Activated T-cell treated with anti-CD3 and anti-CD28 coated beads, Interleukin-2, amount 50 U/mL, for 4 hours (primary cell): ENCODE measurements around the gene SYNE1. TPM values are rescaled to one million over a fixed set of nuclear protein-coding genes. Genes with fewer than 3 reads are reported as not detected.

Experiments
- ATAC-seq, 2 donors: fragments of 200-7000 bp; cut with Tn5 transposase; one replicate each; pipeline ENCODE4 v1.10.0; 2021
- DNase-seq: peaks from one replicate; pipeline ENCODE4 v3.0.0-alpha.2; 2020
- H3K27me3 Mint-ChIP-seq: one replicate; pipeline ENCODE4 v1.8.0; 2021; ENCODE audit warnings: low read depth, mixed read lengths
- H3K36me3 Mint-ChIP-seq: one replicate; pipeline ENCODE4 v1.8.0; 2022; ENCODE audit warnings: mixed read lengths; ENCODE audit not compliant: insufficient read depth
- H3K4me1 Mint-ChIP-seq: one replicate; pipeline ENCODE4 v1.8.0; 2021; ENCODE audit warnings: low read depth, mixed read lengths
- H3K4me3 Mint-ChIP-seq: one replicate; pipeline ENCODE4 v1.8.0; 2021; ENCODE audit warnings: mild to moderate bottlenecking, moderate library complexity, mixed read lengths
- H3K9me3 Mint-ChIP-seq: one replicate; pipeline ENCODE4 v1.8.0; 2021; ENCODE audit warnings: mixed read lengths
- total RNA-seq, 3 donors: library from RNA; stranded (reverse); gene quantifications; one replicate each; pipeline ENCODE4 v1.2.1, GENCODE V29; 2021

SYNE1 gene
- total RNA-seq, 3 donors from 2014 or later: 11.0 to 16.1 (median 11.1) TPM

- Mint-ChIP-seq H3K4me1 (peaks cover 5% of the 10 kb centered on the region), H3K27me3 (no peaks in the 10 kb centered on the region), H3K4me3 (no peak overlapping the region), H3K9me3 (peaks cover 4% of the 10 kb centered on the region), H3K36me3 (peaks cover 33% of the 10 kb centered on the region)
- no peak for ATAC-seq
- DNase-seq: no peak
Observed at GRCh38 chr6:152117156-152118133, 519.7 kb downstream of the SYNE1 start.

- H3K4me3 Mint-ChIP-seq: no peak overlapping the region
- H3K4me1 Mint-ChIP-seq: peaks cover 1% of the 10 kb centered on the region
- no peak for ATAC-seq
- no peaks in the 10 kb centered on the region for H3K9me3 Mint-ChIP-seq
- no peaks in the 10 kb centered on the region for H3K36me3 Mint-ChIP-seq
- no peak for DNase-seq
- H3K27me3 Mint-ChIP-seq: no peaks in the 10 kb centered on the region
Observed at GRCh38 chr6:152112491-152113261, 524.5 kb downstream of the SYNE1 start.

- DNase-seq (no peak), ATAC-seq (no peak)
- Mint-ChIP-seq H3K4me3 (no peak overlapping the region), H3K27me3 (no peaks in the 10 kb centered on the region), H3K9me3 (no peaks in the 10 kb centered on the region), H3K4me1 (no peaks in the 10 kb centered on the region), H3K36me3 (no peaks in the 10 kb centered on the region)
Observed at GRCh38 chr6:152110886-152111820, 526.0 kb downstream of the SYNE1 start.

- ATAC-seq: no peak
- Mint-ChIP-seq H3K4me1 (no peaks in the 10 kb centered on the region), H3K9me3 (no peaks in the 10 kb centered on the region), H3K36me3 (no peaks in the 10 kb centered on the region), H3K4me3 (no peak overlapping the region), H3K27me3 (no peaks in the 10 kb centered on the region)
- no peak for DNase-seq
Observed at GRCh38 chr6:152107973-152108372, 529.2 kb downstream of the SYNE1 start.

- Mint-ChIP-seq H3K4me1 (no peaks in the 10 kb centered on the region), H3K36me3 (no peaks in the 10 kb centered on the region), H3K27me3 (no peaks in the 10 kb centered on the region), H3K9me3 (no peaks in the 10 kb centered on the region), H3K4me3 (no peak overlapping the region)
- ATAC-seq (no peak), DNase-seq (no peak)
Observed at GRCh38 chr6:152100183-152100618, 537.0 kb downstream of the SYNE1 start.

GRCh38 chr6:152099446-152100182 lies 537.5 kb downstream of the SYNE1 start:
- no peak for ATAC-seq
- H3K4me3 Mint-ChIP-seq: no peak overlapping the region
- no peaks in the 10 kb centered on the region for H3K9me3 Mint-ChIP-seq

GRCh38 chr6:152098683-152099082 lies 538.5 kb downstream of the SYNE1 start:
- no peaks in the 10 kb centered on the region for H3K9me3 Mint-ChIP-seq
- no peaks in the 10 kb centered on the region for H3K4me1 Mint-ChIP-seq
- no peak overlapping the region for H3K4me3 Mint-ChIP-seq
- H3K36me3 Mint-ChIP-seq: no peaks in the 10 kb centered on the region
- no peak for ATAC-seq
- no peaks in the 10 kb centered on the region for H3K27me3 Mint-ChIP-seq
- DNase-seq: no peak

More at GRCh38 chr6:152099446-152100182, 537.5 kb downstream of the SYNE1 start:
- no peaks in the 10 kb centered on the region for H3K27me3 Mint-ChIP-seq
- H3K36me3 Mint-ChIP-seq: no peaks in the 10 kb centered on the region
- DNase-seq: no peak
- H3K4me1 Mint-ChIP-seq: no peaks in the 10 kb centered on the region

- H3K4me3 Mint-ChIP-seq: no peak overlapping the region
- no peaks in the 10 kb centered on the region for H3K9me3 Mint-ChIP-seq
- no peaks in the 10 kb centered on the region for H3K36me3 Mint-ChIP-seq
- DNase-seq: no peak
- ATAC-seq: no peak
- H3K4me1 Mint-ChIP-seq: no peaks in the 10 kb centered on the region
- H3K27me3 Mint-ChIP-seq: no peaks in the 10 kb centered on the region
Observed at GRCh38 chr6:152096863-152097496, 540.2 kb downstream of the SYNE1 start.

GRCh38 chr6:152094992-152095592 lies 542.1 kb downstream of the SYNE1 start:
- Mint-ChIP-seq H3K4me3 (no peak overlapping the region), H3K4me1 (no peaks in the 10 kb centered on the region), H3K36me3 (no peaks in the 10 kb centered on the region), H3K9me3 (no peaks in the 10 kb centered on the region), H3K27me3 (no peaks in the 10 kb centered on the region)
- DNase-seq (no peak), ATAC-seq (peak; percentile 40 to 67)

- no peaks in the 10 kb centered on the region for H3K4me1 Mint-ChIP-seq
- no peak for ATAC-seq
- no peak for DNase-seq
- no peaks in the 10 kb centered on the region for H3K9me3 Mint-ChIP-seq
- no peak overlapping the region for H3K4me3 Mint-ChIP-seq
- H3K27me3 Mint-ChIP-seq: no peaks in the 10 kb centered on the region
- H3K36me3 Mint-ChIP-seq: no peaks in the 10 kb centered on the region
Observed at GRCh38 chr6:152094276-152094675, 542.9 kb downstream of the SYNE1 start.

- H3K36me3 Mint-ChIP-seq: no peaks in the 10 kb centered on the region
- DNase-seq (no peak), ATAC-seq (no peak)
- no peaks in the 10 kb centered on the region for H3K27me3 Mint-ChIP-seq
- no peaks in the 10 kb centered on the region for H3K9me3 Mint-ChIP-seq
- no peaks in the 10 kb centered on the region for H3K4me1 Mint-ChIP-seq
- H3K4me3 Mint-ChIP-seq: no peak overlapping the region
Observed at GRCh38 chr6:152093711-152094110, 543.5 kb downstream of the SYNE1 start.

GRCh38 chr6:152091851-152092341 lies 545.3 kb downstream of the SYNE1 start:
- ATAC-seq: no peak
- H3K9me3 Mint-ChIP-seq: no peaks in the 10 kb centered on the region
- no peaks in the 10 kb centered on the region for H3K4me1 Mint-ChIP-seq

More at GRCh38 chr6:152091851-152092341, 545.3 kb downstream of the SYNE1 start:
- DNase-seq: no peak
- no peaks in the 10 kb centered on the region for H3K27me3 Mint-ChIP-seq
- no peaks in the 10 kb centered on the region for H3K36me3 Mint-ChIP-seq
- no peak overlapping the region for H3K4me3 Mint-ChIP-seq
